Thyroid gland (tissue), 4 donors: Measurements from ENCODE around the gene LRRC73. TPM values are rescaled to one million over a fixed set of nuclear protein-coding genes. Genes with fewer than 3 reads are reported as not detected.

Experiments used
- DNase-seq, 2 donors: peaks; one replicate each; pipeline ENCODE4 v3.0.0-alpha.2; 2019
- H3K27ac ChIP-seq, 3 donors: fragments of 200-600 bp; sonication (generic); 1 replicate in 2 of 3; 2 replicates in 1 of 3; pipeline ENCODE4 v1.5.1; 2016 to 2019; ENCODE audit warnings: mild to moderate bottlenecking in 1 of 3, moderate library complexity in 1 of 3
- H3K27me3 ChIP-seq: fragments of 200-600 bp; sonication (generic); one replicate; pipeline ENCODE4 v1.5.1; 2019
- H3K36me3 ChIP-seq, 2 donors: fragments of 200-600 bp; sonication (generic); one replicate each; pipeline ENCODE4 v1.5.1; 2016 to 2019
- H3K4me1 ChIP-seq, 2 donors: fragments of 200-600 bp; sonication (generic); one replicate each; pipeline ENCODE4 v1.5.1; 2017 to 2019
- H3K4me3 ChIP-seq, 3 donors: fragments of 200-600 bp; sonication (generic); replicated peaks in 1 of 3; 1 replicate in 2 of 3; 2 replicates in 1 of 3; pipeline ENCODE4 v1.5.1; 2016; ENCODE audit warnings: mild to moderate bottlenecking in 1 of 3
- H3K9me3 ChIP-seq: fragments of 200-600 bp; sonication (generic); one replicate; pipeline ENCODE4 v1.5.1; 2017
- POLR2A ChIP-seq, 2 donors: fragments of 450-650 bp; IDR thresholded peaks; one replicate each; pipeline ENCODE4 v1.6.1; 2017; ENCODE audit warnings: antibody characterized with exemption in 2 of 2, mild to moderate bottlenecking in 2 of 2, moderate library complexity in 1 of 2
- WGBS, 2 donors: methylation state at CpG; one replicate each; pipeline ENCODE4 v1.1.5; 2017; 5-methylcytosine and 5-hydroxymethylcytosine counted together
- intact Hi-C: fragments of 100-400 bp; cut with DNase I; formaldehyde crosslinking; loops from one replicate; pipeline ENCODE4 v1.15.1; 2023
- total RNA-seq, 4 donors: library from RNA; depleted of rRNA; stranded (reverse); fragments of >200 nt; gene quantifications; one replicate each; pipeline ENCODE4 v1.2.3, GENCODE V29; 2016
- TF ChIP-seq, protein P1 (sequence below), 6 experiments: fragments of 200-600 bp in 3 of 6; fragments of 450-650 bp in 3 of 6; sonication (generic) in 3 of 6; IDR thresholded peaks; one replicate each; pipeline ENCODE4 v1.5.1; 2016 to 2019; ENCODE audit warnings: antibody characterized with exemption in 6 of 6, mild to moderate bottlenecking in 2 of 6, inconsistent platforms in 1 of 6, moderate library complexity in 1 of 6

LRRC73 gene
- total RNA-seq, 4 donors from 2014 or later: 0.67 to 2.0 (median 1.6) TPM

DNA sequence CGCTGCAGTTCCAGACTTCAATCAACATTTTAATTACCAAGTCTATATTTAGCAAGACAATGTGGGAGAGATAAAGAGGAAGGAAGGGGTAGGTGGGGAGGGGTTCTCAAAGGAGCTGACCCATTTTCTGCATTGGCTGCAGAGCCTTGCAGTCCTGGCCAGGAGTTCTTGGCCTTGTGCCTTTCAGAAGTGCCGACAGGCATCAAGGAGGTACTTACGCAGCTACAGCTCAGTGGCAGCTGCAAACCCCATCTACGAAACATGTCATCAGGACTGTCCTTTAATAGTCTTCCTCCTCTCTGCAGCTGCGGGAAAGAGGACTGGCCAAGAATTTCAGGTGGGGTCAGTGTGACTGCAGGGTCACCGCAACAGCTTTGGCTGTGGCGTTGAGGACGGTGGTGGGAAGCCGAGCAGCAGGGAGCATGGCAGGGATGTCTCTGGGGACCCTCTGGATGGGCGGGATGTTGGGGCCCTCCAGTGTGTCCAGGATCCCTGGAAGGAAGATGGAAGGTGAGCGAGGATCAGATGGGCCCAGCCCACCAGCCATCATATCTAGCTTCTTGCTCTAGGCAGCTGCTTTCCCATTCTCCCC is 1.8 kb upstream of the LRRC73 start:
- H3K36me3 ChIP-seq: peaks cover 36 to 39% of the 10 kb centered on the region in 2 donors
- 77 to 83% methylated on average over 11 of the region's 11 CpGs for WGBS, 2 donors
- no peak overlapping the region for H3K4me3 ChIP-seq
- H3K9me3 ChIP-seq: no peaks in the 10 kb centered on the region
- TF ChIP-seq, protein P1, sequence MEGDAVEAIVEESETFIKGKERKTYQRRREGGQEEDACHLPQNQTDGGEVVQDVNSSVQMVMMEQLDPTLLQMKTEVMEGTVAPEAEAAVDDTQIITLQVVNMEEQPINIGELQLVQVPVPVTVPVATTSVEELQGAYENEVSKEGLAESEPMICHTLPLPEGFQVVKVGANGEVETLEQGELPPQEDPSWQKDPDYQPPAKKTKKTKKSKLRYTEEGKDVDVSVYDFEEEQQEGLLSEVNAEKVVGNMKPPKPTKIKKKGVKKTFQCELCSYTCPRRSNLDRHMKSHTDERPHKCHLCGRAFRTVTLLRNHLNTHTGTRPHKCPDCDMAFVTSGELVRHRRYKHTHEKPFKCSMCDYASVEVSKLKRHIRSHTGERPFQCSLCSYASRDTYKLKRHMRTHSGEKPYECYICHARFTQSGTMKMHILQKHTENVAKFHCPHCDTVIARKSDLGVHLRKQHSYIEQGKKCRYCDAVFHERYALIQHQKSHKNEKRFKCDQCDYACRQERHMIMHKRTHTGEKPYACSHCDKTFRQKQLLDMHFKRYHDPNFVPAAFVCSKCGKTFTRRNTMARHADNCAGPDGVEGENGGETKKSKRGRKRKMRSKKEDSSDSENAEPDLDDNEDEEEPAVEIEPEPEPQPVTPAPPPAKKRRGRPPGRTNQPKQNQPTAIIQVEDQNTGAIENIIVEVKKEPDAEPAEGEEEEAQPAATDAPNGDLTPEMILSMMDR (IDR thresholded peaks at IDR 0.05): no peak
- no peak for TF ChIP-seq POLR2A (IDR thresholded peaks at IDR 0.05)
- no peak for DNase-seq
- H3K27me3 ChIP-seq: no peaks in the 10 kb centered on the region
- intact Hi-C loops: no loop called here
- no peak overlapping the region for H3K27ac ChIP-seq
- H3K4me1 ChIP-seq: peaks cover 25 to 34% of the 10 kb centered on the region in 2 donors

DNA sequence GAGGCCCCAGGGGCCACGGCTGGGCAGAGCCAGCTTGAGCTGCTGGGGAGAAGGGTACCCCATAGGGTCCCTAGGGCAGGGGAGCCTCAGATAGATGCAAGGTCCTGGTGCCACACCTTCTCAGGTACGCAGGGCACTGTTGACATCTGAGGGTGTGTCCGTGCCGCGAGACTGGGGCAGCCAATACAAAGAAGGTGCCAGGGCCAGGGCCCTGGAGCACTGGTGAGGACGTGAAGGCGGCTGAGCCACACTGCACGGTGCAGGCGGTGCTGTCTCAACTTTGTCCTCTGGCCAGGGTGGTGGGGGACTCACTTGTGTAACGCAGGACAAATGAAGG is 649 bp upstream of the LRRC73 start:
- Histone ChIP-seq H3K9me3 (no peaks in the 10 kb centered on the region), H3K27me3 (no peaks in the 10 kb centered on the region), H3K4me1 (peaks cover 19 to 31% of the 10 kb centered on the region in 2 donors), H3K4me3 (no peak overlapping the region), H3K27ac (no peak overlapping the region), H3K36me3 (peaks cover 36 to 39% of the 10 kb centered on the region in 2 donors)
- TF ChIP-seq, protein P1 (IDR thresholded peaks at IDR 0.05): no peak
- TF ChIP-seq POLR2A (IDR thresholded peaks at IDR 0.05): no peak
- intact Hi-C loops: no loop called here
- no peak for DNase-seq
- 92 to 96% methylated on average over 5 to 9 of the region's 10 CpGs for WGBS, 2 donors

DNA sequence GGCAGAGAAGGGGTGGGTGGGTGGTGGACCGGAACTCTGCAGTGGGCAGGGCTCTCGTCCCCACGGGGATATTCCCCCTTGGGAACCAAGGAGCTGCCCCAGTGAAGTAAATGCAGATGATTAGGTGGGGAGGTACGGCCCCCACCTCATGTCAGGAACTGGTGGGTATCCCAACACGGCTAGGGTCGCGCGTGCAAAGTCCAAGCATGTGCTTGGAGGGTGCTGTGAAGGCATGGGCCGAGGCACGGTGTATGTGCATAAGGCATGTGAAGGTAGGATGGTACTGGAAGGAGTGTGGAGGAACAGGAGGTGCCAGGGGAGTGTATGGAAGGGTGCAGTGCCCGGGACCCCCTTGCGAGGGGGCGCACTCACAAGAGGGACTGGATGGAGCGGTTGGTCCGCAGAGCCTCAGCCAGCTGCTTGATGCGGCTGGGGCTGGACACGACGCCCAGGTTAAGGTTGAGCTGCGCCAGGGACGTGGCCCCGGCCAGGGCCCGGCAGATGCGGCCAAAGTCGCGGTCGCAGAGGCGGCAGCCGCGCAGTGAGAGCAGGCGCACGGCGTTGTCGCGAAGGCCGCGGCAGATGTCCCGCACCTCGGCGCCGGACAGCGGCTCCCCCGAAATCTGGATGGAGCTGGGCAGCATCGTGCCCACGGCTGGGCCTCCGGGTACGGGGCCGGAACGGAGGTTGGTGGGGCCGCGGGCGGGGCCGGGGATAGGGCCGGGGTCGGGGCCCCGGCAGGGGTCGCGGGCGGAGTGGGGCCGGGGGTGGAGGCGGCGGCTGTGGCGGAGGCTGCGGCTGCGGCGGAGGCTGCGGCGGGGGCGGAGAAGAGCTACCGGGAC is 783 bp downstream of the LRRC73 start:
- Histone ChIP-seq H3K4me1 (peaks cover 11 to 17% of the 10 kb centered on the region in 2 donors), H3K27ac (no peak overlapping the region), H3K9me3 (no peaks in the 10 kb centered on the region), H3K36me3 (peaks cover 35 to 38% of the 10 kb centered on the region in 2 donors), H3K4me3 (peak overlapping the region in 2 of 3 donors; percentile 10 to 68), H3K27me3 (no peaks in the 10 kb centered on the region)
- 15 to 33% methylated on average over 19 to 28 of the region's 69 CpGs for WGBS, 2 donors
- intact Hi-C loops: loop anchor here (5.0 to 10.0 kb wide), 2 partner anchors 145 to 247 kb away; partner anchors contain the start of gene ZNF318
- TF ChIP-seq POLR2A (IDR thresholded peaks at IDR 0.05): no peak
- TF ChIP-seq, protein P1 (IDR thresholded peaks at IDR 0.05): no peak
- DNase-seq: peak; percentile 25 to 30

DNA sequence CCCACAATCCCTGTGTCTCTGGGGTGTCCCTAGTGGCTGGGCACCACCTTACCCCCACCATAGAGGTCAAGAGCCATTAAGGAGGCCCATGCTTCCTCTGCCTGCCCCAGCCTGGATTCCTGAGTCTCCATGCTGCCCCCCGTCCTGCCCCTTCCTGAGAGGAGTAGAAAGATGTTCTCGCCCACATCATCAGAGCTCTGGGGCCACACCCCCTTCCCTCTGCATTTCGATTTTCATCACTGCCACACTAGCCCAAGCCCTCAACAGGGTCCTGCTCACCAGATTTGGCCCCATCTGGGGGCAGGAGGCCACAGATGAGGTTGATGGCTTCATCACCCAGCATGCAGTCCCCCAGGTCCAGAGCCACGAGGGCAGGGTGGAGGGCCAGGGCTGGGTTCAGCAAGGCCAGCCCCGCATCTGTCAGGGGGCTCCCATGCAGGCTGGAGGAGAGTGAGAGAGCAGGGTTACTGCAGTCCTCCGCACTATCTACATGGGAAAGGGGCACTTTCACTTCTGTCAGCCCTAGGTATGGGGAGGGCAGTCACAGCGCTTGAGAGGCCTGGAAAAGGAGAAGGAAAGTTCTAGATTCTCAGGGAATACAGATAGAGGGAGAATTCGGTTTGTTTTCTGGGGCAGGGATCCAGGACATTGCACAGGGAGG is 1.5 kb downstream of the LRRC73 start:
- 72 to 75% methylated on average over 8 of the region's 8 CpGs for WGBS, 2 donors
- Histone ChIP-seq H3K9me3 (no peaks in the 10 kb centered on the region), H3K36me3 (peaks cover 36 to 37% of the 10 kb centered on the region in 2 donors), H3K4me3 (no peak overlapping the region), H3K27me3 (no peaks in the 10 kb centered on the region), H3K27ac (no peak overlapping the region), H3K4me1 (peaks cover 11 to 17% of the 10 kb centered on the region in 2 donors)
- no peak for DNase-seq
- intact Hi-C loops: loop anchor here (5.0 to 10.0 kb wide), 2 partner anchors 144 to 246 kb away; partner anchors contain the start of gene ZNF318
- TF ChIP-seq POLR2A (IDR thresholded peaks at IDR 0.05): no peak
- TF ChIP-seq, protein P1 (IDR thresholded peaks at IDR 0.05): no peak
